Measurements from ENCODE around the gene IL1B. TPM values are rescaled to one million over a fixed set of nuclear protein-coding genes. Genes with fewer than 3 reads are reported as not detected.

The IL1B gene
- total RNA-seq, 2 experiments from 2014 or later: not detected

DNA sequence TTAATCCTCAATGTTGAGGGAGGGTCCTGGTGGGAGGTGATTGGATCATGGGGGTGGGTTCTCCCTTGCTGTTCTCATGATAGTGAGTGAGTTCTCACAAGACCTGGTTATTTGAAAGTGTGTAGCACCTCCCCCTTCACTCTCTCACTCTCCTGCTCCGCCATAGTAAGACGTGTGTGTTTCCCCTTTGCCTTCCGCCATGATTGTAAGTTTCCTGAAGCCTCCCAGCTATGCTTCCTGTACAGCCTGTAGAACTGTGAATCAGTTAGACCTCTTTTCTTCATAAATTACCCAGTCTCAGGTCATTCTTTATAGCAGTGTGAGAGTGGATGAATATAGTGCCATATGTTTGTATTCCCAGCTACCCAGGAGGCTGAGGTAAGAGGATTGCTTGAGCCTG is 9.6 kb downstream of the IL1B start:
- CTCF ChIA-PET (ENCODE audit: unreplicated experiment): no interaction called here
- intact Hi-C loops (cut with micrococcal nuclease; ENCODE audit: unreplicated experiment): no loop called here
- no peak overlapping the region for H3K4me3 ChIP-seq (ENCODE audit: low read depth, low read length, poor library complexity, severe bottlenecking)

DNA sequence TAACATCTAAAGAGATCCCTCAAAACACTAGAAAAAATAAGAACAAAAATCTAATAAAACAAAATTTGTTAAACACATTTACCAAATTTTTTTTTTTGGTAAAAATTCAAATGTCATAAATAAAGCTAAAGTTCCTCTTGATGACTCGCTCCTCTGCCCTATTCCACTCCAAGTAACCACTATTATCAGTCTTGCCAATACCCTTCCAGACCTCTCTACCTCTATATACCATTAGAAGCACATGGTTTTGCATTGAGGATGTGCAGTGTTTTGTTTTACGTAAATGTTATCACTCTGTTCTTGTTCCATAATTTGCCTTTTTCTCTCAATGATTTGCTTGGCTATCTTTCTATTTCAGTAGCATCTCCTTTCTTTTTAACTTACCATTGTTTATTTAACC is 10.9 kb downstream of the IL1B start:
- Histone ChIP-seq H3K79me2 (ENCODE audit: insufficient read depth, low read depth, low read length) (no peaks in the 10 kb centered on the region), H2AFZ (ENCODE audit: low read length) (no peak overlapping the region), H4K20me1 (ENCODE audit: insufficient read depth, low read length) (no peaks in the 10 kb centered on the region), H3K4me3 (ENCODE audit: low read depth, low read length, poor library complexity, severe bottlenecking) (no peak overlapping the region), H3K9me3 (ENCODE audit: low read length) (no peaks in the 10 kb centered on the region), H3K27ac (ENCODE audit: low read depth, low read length, poor library complexity, severe bottlenecking) (no peak overlapping the region), H3K4me2 (ENCODE audit: low read length) (no peak overlapping the region), H3K4me1 (ENCODE audit: insufficient read depth, low read length, poor library complexity, severe bottlenecking) (no peaks in the 10 kb centered on the region), H3K9me2 (ENCODE audit: insufficient read depth, low read length) (no peaks in the 10 kb centered on the region), H3K36me3 (ENCODE audit: insufficient read depth, low read length) (no peaks in the 10 kb centered on the region)
- BruUV-seq (replicated peaks): no TSS peak
- TF ChIP-seq, protein P1, sequence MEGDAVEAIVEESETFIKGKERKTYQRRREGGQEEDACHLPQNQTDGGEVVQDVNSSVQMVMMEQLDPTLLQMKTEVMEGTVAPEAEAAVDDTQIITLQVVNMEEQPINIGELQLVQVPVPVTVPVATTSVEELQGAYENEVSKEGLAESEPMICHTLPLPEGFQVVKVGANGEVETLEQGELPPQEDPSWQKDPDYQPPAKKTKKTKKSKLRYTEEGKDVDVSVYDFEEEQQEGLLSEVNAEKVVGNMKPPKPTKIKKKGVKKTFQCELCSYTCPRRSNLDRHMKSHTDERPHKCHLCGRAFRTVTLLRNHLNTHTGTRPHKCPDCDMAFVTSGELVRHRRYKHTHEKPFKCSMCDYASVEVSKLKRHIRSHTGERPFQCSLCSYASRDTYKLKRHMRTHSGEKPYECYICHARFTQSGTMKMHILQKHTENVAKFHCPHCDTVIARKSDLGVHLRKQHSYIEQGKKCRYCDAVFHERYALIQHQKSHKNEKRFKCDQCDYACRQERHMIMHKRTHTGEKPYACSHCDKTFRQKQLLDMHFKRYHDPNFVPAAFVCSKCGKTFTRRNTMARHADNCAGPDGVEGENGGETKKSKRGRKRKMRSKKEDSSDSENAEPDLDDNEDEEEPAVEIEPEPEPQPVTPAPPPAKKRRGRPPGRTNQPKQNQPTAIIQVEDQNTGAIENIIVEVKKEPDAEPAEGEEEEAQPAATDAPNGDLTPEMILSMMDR (conservative IDR thresholded peaks at IDR 0.05; ENCODE audit: low read length): no peak
- TF ChIP-seq EZH2phosphoT487 (IDR thresholded peaks at IDR 0.05; ENCODE audit: borderline replicate concordance, low read depth, low read length): no peak
- ChIA-PET POLR2A (no interaction called here), CTCF (ENCODE audit: unreplicated experiment) (no interaction called here)
- intact Hi-C loops (cut with micrococcal nuclease; ENCODE audit: unreplicated experiment): no loop called here
- DNase-seq (ENCODE audit: low spot score): no peak

More for the DNA sequence above, 9.6 kb downstream of the IL1B start:
- no peaks in the 10 kb centered on the region for H3K9me2 ChIP-seq (ENCODE audit: insufficient read depth, low read length)
- no peaks in the 10 kb centered on the region for H3K9me3 ChIP-seq (ENCODE audit: low read length)
- H4K20me1 ChIP-seq (ENCODE audit: insufficient read depth, low read length): no peaks in the 10 kb centered on the region
- H3K4me2 ChIP-seq (ENCODE audit: low read length): no peak overlapping the region
- no peaks in the 10 kb centered on the region for H3K36me3 ChIP-seq (ENCODE audit: insufficient read depth, low read length)
- H3K4me1 ChIP-seq (ENCODE audit: insufficient read depth, low read length, poor library complexity, severe bottlenecking): no peaks in the 10 kb centered on the region
- DNase-seq (ENCODE audit: low spot score): no peak
- POLR2A ChIA-PET: no interaction called here
- BruUV-seq (replicated peaks): no TSS peak
- H2AFZ ChIP-seq (ENCODE audit: low read length): no peak overlapping the region
- TF ChIP-seq, protein P1 (conservative IDR thresholded peaks at IDR 0.05; ENCODE audit: low read length): no peak
- TF ChIP-seq EZH2phosphoT487 (IDR thresholded peaks at IDR 0.05; ENCODE audit: borderline replicate concordance, low read depth, low read length): no peak
- no peak overlapping the region for H3K27ac ChIP-seq (ENCODE audit: low read depth, low read length, poor library complexity, severe bottlenecking)
- H3K79me2 ChIP-seq (ENCODE audit: insufficient read depth, low read depth, low read length): no peaks in the 10 kb centered on the region

DNA sequence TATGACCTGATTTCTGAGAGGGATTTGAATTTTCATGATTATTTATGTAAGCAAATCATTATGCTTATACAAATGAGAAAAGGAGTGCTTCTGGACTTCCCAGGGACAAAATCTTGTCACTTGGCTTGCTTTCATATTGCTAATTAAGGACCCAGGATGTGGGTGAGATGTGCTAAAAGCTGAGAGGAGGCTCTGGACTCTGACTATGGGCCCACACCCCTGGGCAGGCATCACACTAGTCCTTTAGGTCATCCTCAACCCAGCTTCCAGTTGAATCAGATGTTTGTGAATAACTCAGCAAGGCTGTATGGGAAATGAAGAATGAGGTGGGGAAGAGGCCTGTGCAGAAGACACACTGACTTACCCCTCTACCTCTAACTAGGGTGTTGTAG is 11.9 kb downstream of the IL1B start:
- POLR2A ChIA-PET: no interaction called here
- BruUV-seq (replicated peaks): no TSS peak
- CTCF ChIA-PET (ENCODE audit: unreplicated experiment): no interaction called here

More for the DNA sequence above, 11.9 kb downstream of the IL1B start:
- H4K20me1 ChIP-seq (ENCODE audit: insufficient read depth, low read length): no peaks in the 10 kb centered on the region
- DNase-seq (ENCODE audit: low spot score): no peak
- H3K36me3 ChIP-seq (ENCODE audit: insufficient read depth, low read length): no peaks in the 10 kb centered on the region
- H3K4me3 ChIP-seq (ENCODE audit: low read depth, low read length, poor library complexity, severe bottlenecking): no peak overlapping the region
- no peak overlapping the region for H2AFZ ChIP-seq (ENCODE audit: low read length)
- TF ChIP-seq EZH2phosphoT487 (IDR thresholded peaks at IDR 0.05; ENCODE audit: borderline replicate concordance, low read depth, low read length): no peak
- TF ChIP-seq, protein P1 (conservative IDR thresholded peaks at IDR 0.05; ENCODE audit: low read length): no peak
- no peaks in the 10 kb centered on the region for H3K9me3 ChIP-seq (ENCODE audit: low read length)
- H3K4me1 ChIP-seq (ENCODE audit: insufficient read depth, low read length, poor library complexity, severe bottlenecking): no peaks in the 10 kb centered on the region
- H3K79me2 ChIP-seq (ENCODE audit: insufficient read depth, low read depth, low read length): no peaks in the 10 kb centered on the region
- H3K27ac ChIP-seq (ENCODE audit: low read depth, low read length, poor library complexity, severe bottlenecking): no peak overlapping the region
- intact Hi-C loops (cut with micrococcal nuclease; ENCODE audit: unreplicated experiment): no loop called here
- no peak overlapping the region for H3K4me2 ChIP-seq (ENCODE audit: low read length)
- H3K9me2 ChIP-seq (ENCODE audit: insufficient read depth, low read length): no peaks in the 10 kb centered on the region
